ENCODE data around the gene MEP1A.

DNA sequence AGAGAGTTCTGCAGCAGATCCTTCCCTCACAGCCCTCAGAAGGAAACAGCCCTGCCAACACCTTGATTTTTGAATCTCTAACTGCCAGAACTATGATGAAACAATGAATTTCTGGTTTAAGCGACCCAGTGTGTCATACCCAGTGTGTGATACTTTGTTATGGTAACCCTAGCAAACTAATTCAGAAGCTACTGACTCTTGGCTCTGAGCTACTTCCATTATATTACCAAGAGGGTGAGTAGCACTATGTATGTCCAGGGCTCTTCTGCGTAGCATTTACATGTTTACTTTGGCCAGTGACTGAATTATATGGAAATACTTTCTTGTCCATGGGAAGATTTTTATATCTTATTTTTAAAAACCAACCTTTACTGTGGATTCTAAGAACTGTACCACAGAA is 29.7 kb upstream of the MEP1A start:
- TF ChIP-seq GATA2 (IDR thresholded peaks at IDR 0.05; ENCODE audit: low read depth, low read length), result no peak
- TF ChIP-seq GATA3 (IDR thresholded peaks at IDR 0.05; ENCODE audit: low read depth, low read length), result no peak

Measured in SH-SY5Y (cell line).